ENCODE results near the gene VOPP1.

The VOPP1 gene

DNA sequence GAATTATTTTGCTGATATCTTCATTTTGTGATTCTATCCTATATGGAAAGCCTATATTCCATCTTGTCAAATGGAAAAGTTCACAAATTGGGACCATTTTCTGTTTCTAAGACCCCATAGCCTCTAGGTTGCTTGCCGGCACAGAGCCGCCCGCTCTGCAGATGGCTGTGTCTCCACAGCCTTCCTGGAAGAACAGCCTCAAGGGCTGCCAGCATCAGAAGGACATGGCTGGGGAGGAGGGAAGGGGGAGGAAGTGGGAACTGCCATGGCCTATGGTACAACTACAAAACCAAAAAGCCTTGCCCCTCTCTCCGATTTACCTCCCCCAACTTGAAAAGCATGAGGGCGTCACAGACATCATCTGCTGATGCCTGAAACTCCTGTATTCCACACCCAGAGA, 131.3 kb downstream of the VOPP1 start:
- H3K27me3 Mint-ChIP-seq = no peaks in the 10 kb centered on the region
- H3K4me1 Mint-ChIP-seq = peaks cover 13% of the 10 kb centered on the region
- ATAC-seq (ENCODE audit: low read depth) (no peak), DNase-seq (ENCODE audit: low spot score in 2 of 2) (no peak)
- H3K27ac Mint-ChIP-seq = no peak overlapping the region
- H3K9me3 Mint-ChIP-seq = peaks cover 4% of the 10 kb centered on the region
- peaks cover 4% of the 10 kb centered on the region for H3K36me3 Mint-ChIP-seq
- no peak overlapping the region for H3K4me3 Mint-ChIP-seq

DNA sequence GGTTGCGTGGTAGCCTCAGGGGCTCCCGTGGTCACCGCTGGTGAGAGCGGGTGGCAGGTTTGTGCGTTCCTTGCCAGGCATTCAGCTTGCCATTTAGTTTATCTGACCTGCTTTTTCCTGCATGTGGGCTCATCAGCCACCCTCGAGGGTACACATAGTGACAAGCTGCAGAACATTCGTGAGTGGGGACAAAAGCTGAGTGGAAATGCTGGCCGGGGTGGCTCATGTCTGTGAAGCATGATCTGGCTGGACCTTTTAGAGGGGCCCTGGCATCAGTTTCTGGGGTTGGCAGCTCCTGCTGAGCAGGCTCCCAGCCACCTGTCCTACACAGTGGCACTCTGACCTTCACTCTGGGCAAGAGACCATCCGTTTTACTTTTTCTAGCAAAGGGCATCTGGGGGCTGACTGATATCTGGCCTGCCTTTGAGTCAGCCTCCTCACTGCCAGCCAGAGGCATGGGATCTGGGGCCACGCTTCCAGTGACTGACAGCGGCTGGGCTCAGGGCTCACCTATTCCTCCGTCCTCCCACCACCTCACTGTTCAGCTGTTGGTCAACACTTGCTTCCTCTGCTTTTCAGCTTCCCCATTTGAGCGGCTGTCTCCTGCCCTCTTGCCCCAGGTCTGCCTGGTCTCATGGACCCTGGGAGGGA, 132.1 kb downstream of the VOPP1 start:
- no peak overlapping the region for H3K4me3 Mint-ChIP-seq
- no peak overlapping the region for H3K27ac Mint-ChIP-seq
- H3K36me3 Mint-ChIP-seq = peaks cover 3% of the 10 kb centered on the region
- DNase-seq (ENCODE audit: low spot score in 2 of 2) (no peak), ATAC-seq (ENCODE audit: low read depth) (no peak)
- H3K9me3 Mint-ChIP-seq = peaks cover 2% of the 10 kb centered on the region
- H3K4me1 Mint-ChIP-seq = peaks cover 9% of the 10 kb centered on the region
- no peaks in the 10 kb centered on the region for H3K27me3 Mint-ChIP-seq

DNA sequence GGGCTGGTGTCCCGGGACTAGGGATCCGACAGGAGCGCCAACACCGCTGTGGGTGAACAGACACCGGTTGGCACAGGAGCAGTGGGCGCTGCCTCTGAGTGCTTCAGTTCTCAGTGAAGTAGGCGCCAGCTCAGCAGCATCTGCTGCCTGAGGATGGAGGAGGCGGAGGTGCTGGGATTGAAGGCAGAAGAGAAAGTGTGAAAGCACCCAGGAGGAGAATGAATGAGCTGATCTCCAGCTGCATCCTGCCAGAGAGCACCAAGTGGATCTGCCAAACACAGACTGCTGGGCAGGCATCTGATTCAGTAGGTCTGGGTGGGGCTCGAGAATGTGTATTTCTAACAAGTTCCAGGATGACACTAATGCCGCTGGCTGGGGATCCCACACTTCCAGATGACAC, 132.7 kb downstream of the VOPP1 start:
- Mint-ChIP-seq H3K4me1 (peaks cover 6% of the 10 kb centered on the region), H3K9me3 (no peaks in the 10 kb centered on the region)

DNA sequence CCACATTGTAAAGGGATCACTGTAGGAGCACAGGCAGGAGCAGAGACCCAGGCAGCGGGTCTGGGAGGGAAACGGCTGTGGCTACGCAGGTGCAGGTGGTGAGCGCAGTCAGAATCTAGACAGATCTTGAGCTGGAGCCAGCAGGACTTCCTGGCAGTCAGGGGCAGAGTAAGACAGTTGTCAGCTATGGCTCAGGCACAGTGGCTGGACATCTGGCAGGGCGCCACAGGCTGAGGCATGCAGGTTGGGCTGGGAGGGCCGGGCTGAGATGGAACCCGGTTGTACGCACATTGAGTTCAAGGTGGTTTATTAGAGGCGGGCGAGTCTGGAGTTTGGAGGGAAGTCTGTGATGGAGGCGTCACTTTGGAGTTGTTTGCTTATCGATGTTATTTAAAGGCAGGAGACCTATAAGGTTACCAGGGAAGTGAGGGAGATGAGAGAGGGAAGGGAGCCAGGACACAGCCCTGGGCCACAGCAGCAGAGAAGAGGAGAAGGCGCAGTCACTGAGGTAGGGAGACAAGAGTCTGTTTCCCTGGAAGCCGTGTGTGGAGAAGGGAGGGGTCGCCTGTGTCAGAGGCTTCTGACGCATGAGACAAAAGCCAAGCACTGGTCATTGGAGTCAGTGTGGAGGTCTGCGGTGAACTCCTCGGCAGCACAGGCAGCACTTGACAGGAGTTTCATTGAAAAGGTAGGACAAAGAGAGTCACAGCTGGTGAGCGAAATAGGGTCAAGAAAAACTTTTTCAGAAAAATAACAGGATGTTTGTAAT, 133.4 kb downstream of the VOPP1 start:
- ATAC-seq (ENCODE audit: low read depth) = no peak
- Mint-ChIP-seq H3K27ac (peak overlapping the region; percentile 2), H3K4me1 (peaks cover 6% of the 10 kb centered on the region), H3K9me3 (no peaks in the 10 kb centered on the region), H3K4me3 (no peak overlapping the region), H3K36me3 (no peaks in the 10 kb centered on the region), H3K27me3 (no peaks in the 10 kb centered on the region)
- DNase-seq (ENCODE audit: low spot score in 2 of 2) = no peak

More for the DNA sequence above, 132.7 kb downstream of the VOPP1 start:
- no peak overlapping the region for H3K4me3 Mint-ChIP-seq
- no peak overlapping the region for H3K27ac Mint-ChIP-seq
- no peak for DNase-seq (ENCODE audit: low spot score in 2 of 2)
- no peaks in the 10 kb centered on the region for H3K27me3 Mint-ChIP-seq
- no peak for ATAC-seq (ENCODE audit: low read depth)
- H3K36me3 Mint-ChIP-seq = no peaks in the 10 kb centered on the region

DNA sequence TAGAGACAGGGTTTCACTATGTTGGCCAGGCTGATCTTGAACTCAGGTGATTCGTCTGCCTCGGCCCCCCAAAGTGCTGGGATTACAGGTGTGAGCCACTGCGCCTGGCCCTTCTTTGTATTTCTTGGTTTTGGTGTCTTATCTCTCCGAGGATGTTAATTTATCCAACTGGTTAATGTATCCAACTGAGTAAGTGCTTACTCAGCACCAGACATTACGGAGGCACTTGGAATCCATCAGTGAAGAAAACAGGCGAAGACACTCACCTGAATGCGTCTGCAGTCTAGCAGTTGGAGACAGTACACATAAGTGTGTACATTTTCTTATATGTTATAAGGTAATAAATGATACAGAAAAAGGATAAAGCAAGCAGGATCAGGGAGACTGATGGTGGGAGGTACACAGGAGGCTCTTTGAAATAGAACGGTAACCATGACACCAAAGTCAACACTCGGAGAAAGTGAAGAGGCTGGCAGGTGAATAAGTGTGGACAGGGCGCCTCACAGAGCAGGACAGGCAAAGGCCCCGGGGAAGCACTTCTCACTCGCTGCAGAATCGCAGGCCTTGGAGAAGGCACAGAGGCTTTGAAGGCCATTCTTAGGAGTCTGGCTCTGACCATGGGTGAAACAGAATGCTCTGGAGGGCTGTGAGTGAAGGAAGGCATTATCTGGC, 134.1 kb downstream of the VOPP1 start:
- H3K9me3 Mint-ChIP-seq = no peaks in the 10 kb centered on the region

DNA sequence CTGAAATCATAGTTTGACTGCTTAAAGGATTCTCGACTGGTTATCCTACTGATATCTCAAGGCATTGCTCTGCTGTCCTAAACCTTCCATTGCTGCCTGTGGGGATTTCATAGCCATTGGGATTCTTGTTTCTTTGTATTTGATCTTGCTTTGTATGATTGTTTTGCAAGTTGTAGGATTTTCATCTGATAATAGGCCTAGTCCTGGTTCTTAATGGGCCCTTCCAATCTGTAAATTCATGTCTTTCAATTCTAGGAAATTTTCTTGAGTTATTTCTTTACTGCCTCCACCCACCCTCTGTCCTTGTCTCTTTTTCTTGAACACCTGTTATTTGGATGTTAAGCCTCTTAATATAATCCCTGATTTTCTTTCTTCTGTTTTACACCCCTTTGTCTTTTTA, 134.9 kb downstream of the VOPP1 start:
- Mint-ChIP-seq H3K27me3 (no peaks in the 10 kb centered on the region), H3K9me3 (no peaks in the 10 kb centered on the region), H3K4me3 (no peak overlapping the region), H3K36me3 (no peaks in the 10 kb centered on the region), H3K4me1 (peaks cover 4% of the 10 kb centered on the region), H3K27ac (peak overlapping the region; percentile 58)
- DNase-seq (ENCODE audit: low spot score in 2 of 2) (no peak), ATAC-seq (ENCODE audit: low read depth) (no peak)

More for the DNA sequence above, 134.1 kb downstream of the VOPP1 start:
- DNase-seq (ENCODE audit: low spot score in 2 of 2) (no peak), ATAC-seq (ENCODE audit: low read depth) (no peak)
- Mint-ChIP-seq H3K27ac (no peak overlapping the region), H3K36me3 (no peaks in the 10 kb centered on the region), H3K4me3 (no peak overlapping the region), H3K4me1 (peaks cover 6% of the 10 kb centered on the region), H3K27me3 (no peaks in the 10 kb centered on the region)

DNA sequence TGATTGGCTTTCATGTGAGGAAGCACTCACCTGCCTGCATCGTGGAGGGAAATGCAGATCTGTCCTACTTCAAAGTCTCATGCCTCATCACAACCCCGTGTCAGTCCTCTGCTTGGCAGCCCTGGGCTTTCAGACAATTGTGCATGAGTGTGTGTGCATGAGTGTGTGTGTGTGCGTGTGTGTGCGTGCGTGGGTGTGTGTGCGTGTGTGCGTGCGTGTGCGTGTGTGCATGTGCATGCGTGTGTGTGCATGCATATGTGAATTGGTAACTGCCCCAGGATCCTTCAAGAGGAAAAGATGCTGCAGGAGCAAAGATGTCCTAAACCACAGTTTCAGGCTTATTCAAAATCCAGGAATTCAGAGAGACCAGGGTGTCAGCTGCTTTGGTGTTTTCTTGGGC, 135.8 kb downstream of the VOPP1 start:
- H3K27ac Mint-ChIP-seq = peak overlapping the region; percentile 58
- DNase-seq (ENCODE audit: low spot score in 2 of 2) (no peak), ATAC-seq (ENCODE audit: low read depth) (no peak)
- H3K36me3 Mint-ChIP-seq = no peaks in the 10 kb centered on the region
- H3K27me3 Mint-ChIP-seq = no peaks in the 10 kb centered on the region
- H3K9me3 Mint-ChIP-seq = no peaks in the 10 kb centered on the region
- peaks cover 3% of the 10 kb centered on the region for H3K4me1 Mint-ChIP-seq
- no peak overlapping the region for H3K4me3 Mint-ChIP-seq

DNA sequence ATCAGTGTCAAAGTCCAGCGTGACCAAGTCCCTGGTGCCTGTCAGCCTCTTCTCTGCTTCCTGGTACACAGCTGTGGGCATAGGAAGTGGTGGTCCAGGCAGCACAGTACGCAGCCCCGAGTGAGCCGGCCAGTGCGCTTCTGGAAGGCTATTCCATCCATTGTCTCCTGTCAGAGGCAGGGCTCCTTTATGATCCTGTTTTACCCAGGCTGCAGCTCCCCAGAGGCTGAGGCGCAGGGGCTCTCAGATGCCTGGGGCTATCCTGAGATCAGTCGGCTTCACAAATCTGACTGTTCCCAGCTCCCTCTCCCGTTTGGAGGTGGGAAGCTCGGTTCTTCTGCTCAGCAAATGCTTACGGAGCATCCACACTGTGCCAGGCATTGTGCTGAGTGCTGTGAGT, 136.8 kb downstream of the VOPP1 start:
- Mint-ChIP-seq H3K9me3 (no peaks in the 10 kb centered on the region), H3K27me3 (no peaks in the 10 kb centered on the region), H3K4me3 (no peak overlapping the region), H3K36me3 (no peaks in the 10 kb centered on the region), H3K4me1 (peaks cover 3% of the 10 kb centered on the region), H3K27ac (peak overlapping the region; percentile 60)
- DNase-seq (ENCODE audit: low spot score in 2 of 2) (no peak), ATAC-seq (ENCODE audit: low read depth) (no peak)

DNA sequence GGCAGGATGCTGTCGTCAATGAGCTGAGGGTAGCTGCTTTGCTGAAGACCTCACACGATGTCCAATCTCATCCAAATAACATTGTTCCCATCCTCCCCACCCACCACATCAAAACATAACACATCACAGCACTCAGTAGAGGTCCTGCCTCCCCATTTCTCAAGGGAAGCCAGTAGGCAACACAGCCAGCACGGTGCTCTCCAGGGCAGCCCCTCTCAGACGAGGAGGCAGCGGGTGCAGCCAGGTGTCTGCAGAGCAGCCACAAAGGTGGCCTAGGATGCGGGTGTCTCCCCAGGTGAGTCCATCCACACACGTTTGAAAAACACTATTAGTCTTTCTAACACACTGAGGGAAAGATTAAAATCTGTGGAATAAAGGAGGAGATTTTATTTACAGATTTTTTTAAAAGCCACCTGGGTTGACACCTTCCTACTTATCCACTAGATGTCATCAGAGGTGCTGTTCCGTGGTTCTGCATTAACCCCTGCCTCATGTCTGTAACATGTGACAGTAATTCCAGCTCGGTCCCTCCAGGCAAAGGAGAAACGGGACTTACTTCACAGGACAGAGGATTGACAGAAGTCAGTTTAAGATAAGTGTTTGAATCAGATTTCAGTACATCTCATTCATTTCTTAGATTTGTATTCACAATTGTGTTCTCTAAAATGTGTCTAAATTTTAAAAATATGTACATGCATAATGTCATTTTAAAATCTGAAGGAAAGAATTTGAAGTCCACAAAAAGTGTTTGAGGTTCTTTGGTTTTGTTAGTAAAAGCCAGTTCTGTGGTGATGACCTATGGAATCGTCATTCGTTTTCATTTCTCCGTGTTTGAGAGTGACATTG, 139.1 kb downstream of the VOPP1 start:
- Mint-ChIP-seq H3K27ac (no peak overlapping the region), H3K4me3 (no peak overlapping the region), H3K36me3 (no peaks in the 10 kb centered on the region), H3K4me1 (no peaks in the 10 kb centered on the region), H3K27me3 (no peaks in the 10 kb centered on the region), H3K9me3 (no peaks in the 10 kb centered on the region)
- DNase-seq (ENCODE audit: low spot score in 2 of 2) (no peak), ATAC-seq (ENCODE audit: low read depth) (peak; percentile 65)

DNA sequence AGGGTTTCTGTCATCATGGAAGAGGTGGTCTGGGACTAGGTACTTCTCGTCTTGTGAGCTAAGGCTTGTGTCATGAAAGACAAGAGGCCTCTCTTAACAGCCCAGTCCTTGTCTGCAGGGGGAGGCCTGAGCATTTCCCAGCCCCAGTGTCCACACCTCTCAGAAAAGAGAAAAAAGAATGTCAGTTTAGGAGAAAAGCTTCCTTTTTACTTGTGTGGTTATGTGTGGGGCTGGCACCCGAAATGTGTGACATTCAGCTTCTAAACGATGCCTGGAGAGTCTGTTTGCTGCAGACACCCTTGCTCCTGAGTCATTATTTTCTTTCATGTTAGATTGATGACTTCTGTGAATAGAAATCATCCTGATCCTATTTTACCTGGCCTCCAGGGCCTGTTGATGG, 139.8 kb downstream of the VOPP1 start:
- ATAC-seq (ENCODE audit: low read depth) (no peak), DNase-seq (ENCODE audit: low spot score in 2 of 2) (no peak)
- no peak overlapping the region for H3K27ac Mint-ChIP-seq
- H3K27me3 Mint-ChIP-seq = no peaks in the 10 kb centered on the region
- H3K4me3 Mint-ChIP-seq = no peak overlapping the region
- H3K9me3 Mint-ChIP-seq = no peaks in the 10 kb centered on the region
- no peaks in the 10 kb centered on the region for H3K4me1 Mint-ChIP-seq
- no peaks in the 10 kb centered on the region for H3K36me3 Mint-ChIP-seq

DNA sequence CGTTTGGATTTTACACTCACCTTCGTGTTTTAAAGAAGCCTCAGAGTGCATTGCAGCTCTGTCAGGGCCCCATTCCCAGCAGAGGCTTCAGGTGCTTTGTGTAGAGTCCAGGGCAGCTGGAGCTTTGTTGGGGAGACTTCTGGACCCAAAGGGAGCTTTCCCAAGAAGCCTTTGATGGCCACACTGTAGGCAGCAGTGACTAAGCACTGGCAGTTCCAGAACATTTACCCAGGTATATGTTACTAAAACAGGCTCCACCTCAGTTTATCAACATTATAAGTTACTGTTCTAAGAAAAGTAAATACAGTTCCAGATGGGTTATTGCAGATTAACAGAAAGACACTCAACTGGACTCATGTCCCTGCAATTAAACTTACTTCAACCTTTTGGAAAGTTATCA, 140.4 kb downstream of the VOPP1 start:
- Mint-ChIP-seq H3K9me3 (no peaks in the 10 kb centered on the region), H3K27ac (peak overlapping the region; percentile 53), H3K4me1 (no peaks in the 10 kb centered on the region), H3K27me3 (no peaks in the 10 kb centered on the region), H3K36me3 (no peaks in the 10 kb centered on the region), H3K4me3 (no peak overlapping the region)
- DNase-seq (ENCODE audit: low spot score in 2 of 2) (no peak), ATAC-seq (ENCODE audit: low read depth) (no peak)

DNA sequence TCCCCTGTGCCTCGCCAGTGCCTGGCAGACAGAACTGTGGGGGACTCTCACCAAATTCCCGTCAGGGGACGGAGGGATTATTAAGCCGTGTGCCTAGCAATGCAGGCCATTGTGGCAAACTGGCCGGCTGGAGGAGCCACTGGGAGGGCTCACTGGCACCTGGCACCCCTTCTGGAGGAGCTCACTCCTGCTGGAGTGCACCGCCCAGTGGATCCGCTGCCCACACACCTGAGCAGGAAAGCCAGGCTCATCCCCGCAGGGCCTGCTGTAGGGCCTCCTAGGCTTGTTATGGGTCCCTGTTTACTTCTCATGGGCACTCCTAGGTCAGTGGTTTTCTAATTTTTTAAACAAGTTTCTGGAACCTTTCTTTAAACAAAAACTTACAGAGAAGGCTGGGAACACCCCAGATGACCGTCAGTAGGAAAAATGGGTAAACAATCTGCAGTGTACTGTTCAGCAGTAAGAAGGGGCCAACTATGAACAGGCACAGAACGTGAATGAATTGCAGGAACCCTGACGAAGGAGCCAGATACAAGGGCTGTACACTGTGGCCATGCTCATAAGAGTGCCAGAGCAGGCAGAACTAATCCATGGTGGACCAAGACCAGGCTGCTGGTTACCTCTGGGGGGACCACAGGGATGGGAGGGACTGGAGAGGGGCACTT, 142.3 kb downstream of the VOPP1 start:
- no peaks in the 10 kb centered on the region for H3K27me3 Mint-ChIP-seq
- peaks cover 3% of the 10 kb centered on the region for H3K4me1 Mint-ChIP-seq
- no peaks in the 10 kb centered on the region for H3K9me3 Mint-ChIP-seq
- ATAC-seq (ENCODE audit: low read depth) = no peak
- peaks cover 14% of the 10 kb centered on the region for H3K36me3 Mint-ChIP-seq
- DNase-seq (ENCODE audit: low spot score in 2 of 2) = no peak
- H3K27ac Mint-ChIP-seq = no peak overlapping the region
- no peak overlapping the region for H3K4me3 Mint-ChIP-seq

DNA sequence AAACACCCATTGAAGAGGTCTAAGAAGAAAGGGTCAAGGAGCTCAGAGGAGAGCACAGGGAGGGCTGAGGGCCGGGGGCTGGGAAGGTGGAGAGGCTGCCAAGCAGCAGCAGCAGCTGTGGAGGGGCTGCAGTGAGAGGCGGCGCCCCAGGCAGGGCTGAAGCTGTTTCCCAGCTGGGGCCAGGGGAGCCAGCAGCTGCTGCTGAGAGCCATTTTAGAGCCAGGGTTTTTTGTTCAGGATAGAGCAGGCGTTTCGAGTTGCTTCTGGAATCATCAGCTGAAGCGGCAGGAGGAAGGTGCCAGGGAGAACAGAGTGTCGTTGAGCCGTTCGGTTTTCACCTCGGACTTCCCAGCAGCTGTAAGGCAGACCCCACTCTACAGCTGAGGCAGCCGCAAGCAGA, 144.5 kb downstream of the VOPP1 start:
- ATAC-seq (ENCODE audit: low read depth) (no peak), DNase-seq (ENCODE audit: low spot score in 2 of 2) (no peak)
- H3K36me3 Mint-ChIP-seq = peaks cover 15% of the 10 kb centered on the region
- no peaks in the 10 kb centered on the region for H3K9me3 Mint-ChIP-seq
- no peak overlapping the region for H3K4me3 Mint-ChIP-seq
- peak overlapping the region; percentile 24 for H3K27ac Mint-ChIP-seq
- H3K27me3 Mint-ChIP-seq = no peaks in the 10 kb centered on the region
- peaks cover 3% of the 10 kb centered on the region for H3K4me1 Mint-ChIP-seq
